ENCODE data around the gene OR2V1. TPM values are rescaled to one million over a fixed set of nuclear protein-coding genes. Genes with fewer than 3 reads are reported as not detected.
A peak's percentile ranks its signal among the peaks of the same experiment; 100 is the strongest.
"Not testable (repeated sequence)": the region's sequence is repeated elsewhere in the genome, so short reads cannot be mapped to it uniquely, and the experiment has no call there.

The OR2V1 gene
- total RNA-seq, 2 experiments from 2014 or later: not detected

GRCh38 chr5:181120761-181121160, 10.2 kb downstream of the OR2V1 start:
- H3K9me3 Mint-ChIP-seq (ENCODE audit: insufficient read depth): no peaks in the 10 kb centered on the region
- no peak overlapping the region for H3K27ac Mint-ChIP-seq
- H3K4me3 Mint-ChIP-seq: no peak overlapping the region
- ChIA-PET POLR2A (no interaction called here), CTCF (no interaction called here)
- ATAC-seq: no peak
- no peaks in the 10 kb centered on the region for H3K36me3 Mint-ChIP-seq (ENCODE audit: low read depth)
- no peaks in the 10 kb centered on the region for H3K4me1 Mint-ChIP-seq (ENCODE audit: low read depth)
- no peak for DNase-seq
- peaks cover 44% of the 10 kb centered on the region for H3K27me3 Mint-ChIP-seq (ENCODE audit: low read depth)

- H3K4me3 Mint-ChIP-seq: no peak overlapping the region
- CTCF ChIA-PET: no interaction called here
- ATAC-seq: no peak
- H3K36me3 Mint-ChIP-seq (ENCODE audit: low read depth): no peaks in the 10 kb centered on the region
- no peak for DNase-seq
- POLR2A ChIA-PET: no interaction called here
- no peaks in the 10 kb centered on the region for H3K9me3 Mint-ChIP-seq (ENCODE audit: insufficient read depth)
- H3K27ac Mint-ChIP-seq: no peak overlapping the region
- peaks cover 49% of the 10 kb centered on the region for H3K27me3 Mint-ChIP-seq (ENCODE audit: low read depth)
- no peaks in the 10 kb centered on the region for H3K4me1 Mint-ChIP-seq (ENCODE audit: low read depth)
These were observed 10.7 kb downstream of the OR2V1 start for GRCh38 chr5:181120306-181120705.

GRCh38 chr5:181119105-181119504, 11.9 kb downstream of the OR2V1 start:
- no peak for ATAC-seq
- no peak for DNase-seq
- Mint-ChIP-seq H3K27me3 (ENCODE audit: low read depth) (peaks cover 60% of the 10 kb centered on the region), H3K4me3 (no peak overlapping the region), H3K36me3 (ENCODE audit: low read depth) (no peaks in the 10 kb centered on the region), H3K4me1 (ENCODE audit: low read depth) (peaks cover 2% of the 10 kb centered on the region), H3K9me3 (ENCODE audit: insufficient read depth) (no peaks in the 10 kb centered on the region), H3K27ac (no peak overlapping the region)
- CTCF ChIA-PET: no interaction called here
- POLR2A ChIA-PET: no interaction called here

- Mint-ChIP-seq H3K27me3 (ENCODE audit: low read depth) (peaks cover 62% of the 10 kb centered on the region), H3K27ac (no peak overlapping the region), H3K36me3 (ENCODE audit: low read depth) (no peaks in the 10 kb centered on the region), H3K4me1 (ENCODE audit: low read depth) (peaks cover 2% of the 10 kb centered on the region), H3K4me3 (no peak overlapping the region), H3K9me3 (ENCODE audit: insufficient read depth) (no peaks in the 10 kb centered on the region)
- POLR2A ChIA-PET: interaction anchor here (0.6 kb wide), 1 partner anchor 55 kb away, joined by 3 read pairs; no protein-coding TSS in a partner anchor
- ATAC-seq: no peak
- CTCF ChIA-PET: interaction anchor here (0.6 kb wide), 1 partner anchor 52 kb away, joined by 4 read pairs; no protein-coding TSS in a partner anchor
- DNase-seq: no peak
These were observed 12.6 kb downstream of the OR2V1 start for GRCh38 chr5:181118369-181118768.

- Mint-ChIP-seq H3K27me3 (ENCODE audit: low read depth) (peaks cover 48% of the 10 kb centered on the region), H3K36me3 (ENCODE audit: low read depth) (no peaks in the 10 kb centered on the region), H3K27ac (no peak overlapping the region), H3K4me3 (no peak overlapping the region), H3K9me3 (ENCODE audit: insufficient read depth) (no peaks in the 10 kb centered on the region), H3K4me1 (ENCODE audit: low read depth) (peaks cover 2% of the 10 kb centered on the region)
- peak; percentile 19 for DNase-seq
- ChIA-PET POLR2A (no interaction called here), CTCF (no interaction called here)
- ATAC-seq: no peak
These were observed 15.9 kb downstream of the OR2V1 start for GRCh38 chr5:181114844-181115778.

GRCh38 chr5:181114284-181114843, 16.6 kb downstream of the OR2V1 start:
- Mint-ChIP-seq H3K4me1 (ENCODE audit: low read depth) (peaks cover 2% of the 10 kb centered on the region), H3K4me3 (no peak overlapping the region), H3K9me3 (ENCODE audit: insufficient read depth) (no peaks in the 10 kb centered on the region), H3K36me3 (ENCODE audit: low read depth) (no peaks in the 10 kb centered on the region), H3K27me3 (ENCODE audit: low read depth) (peaks cover 46% of the 10 kb centered on the region), H3K27ac (no peak overlapping the region)
- ChIA-PET POLR2A (no interaction called here), CTCF (no interaction called here)
- DNase-seq: no peak
- ATAC-seq: no peak

GRCh38 chr5:181113572-181113971, 17.4 kb downstream of the OR2V1 start:
- H3K4me1 Mint-ChIP-seq (ENCODE audit: low read depth); CTCF ChIA-PET; POLR2A ChIA-PET; H3K9me3 Mint-ChIP-seq (ENCODE audit: insufficient read depth); H3K4me3 Mint-ChIP-seq; ATAC-seq; DNase-seq; H3K27ac Mint-ChIP-seq; H3K36me3 Mint-ChIP-seq (ENCODE audit: low read depth): not testable (repeated sequence)
- peaks cover 44% of the 10 kb centered on the region for H3K27me3 Mint-ChIP-seq (ENCODE audit: low read depth)

- POLR2A ChIA-PET: no interaction called here
- ATAC-seq (no peak), DNase-seq (no peak)
- Mint-ChIP-seq H3K9me3 (ENCODE audit: insufficient read depth) (no peaks in the 10 kb centered on the region), H3K27me3 (ENCODE audit: low read depth) (peaks cover 41% of the 10 kb centered on the region), H3K36me3 (ENCODE audit: low read depth) (no peaks in the 10 kb centered on the region), H3K4me3 (no peak overlapping the region), H3K27ac (no peak overlapping the region), H3K4me1 (ENCODE audit: low read depth) (peaks cover 2% of the 10 kb centered on the region)
- CTCF ChIA-PET: no interaction called here
These were observed 18.5 kb downstream of the OR2V1 start for GRCh38 chr5:181112476-181112875.

GRCh38 chr5:181111010-181111409, 20.0 kb downstream of the OR2V1 start:
- ATAC-seq (no peak), DNase-seq (no peak)
- Mint-ChIP-seq H3K36me3 (ENCODE audit: low read depth) (no peaks in the 10 kb centered on the region), H3K9me3 (ENCODE audit: insufficient read depth) (no peaks in the 10 kb centered on the region), H3K27me3 (ENCODE audit: low read depth) (peaks cover 31% of the 10 kb centered on the region), H3K4me3 (no peak overlapping the region), H3K4me1 (ENCODE audit: low read depth) (peaks cover 2% of the 10 kb centered on the region), H3K27ac (no peak overlapping the region)
- POLR2A ChIA-PET: no interaction called here
- CTCF ChIA-PET: no interaction called here

- CTCF ChIA-PET: no interaction called here
- no peak overlapping the region for H3K4me3 Mint-ChIP-seq
- POLR2A ChIA-PET: no interaction called here
- peaks cover under 1% of the 10 kb centered on the region for H3K4me1 Mint-ChIP-seq (ENCODE audit: low read depth)
- no peaks in the 10 kb centered on the region for H3K9me3 Mint-ChIP-seq (ENCODE audit: insufficient read depth)
- peaks cover 30% of the 10 kb centered on the region for H3K27me3 Mint-ChIP-seq (ENCODE audit: low read depth)
- DNase-seq: no peak
- no peak overlapping the region for H3K27ac Mint-ChIP-seq
- ATAC-seq: no peak
- H3K36me3 Mint-ChIP-seq (ENCODE audit: low read depth): no peaks in the 10 kb centered on the region
These were observed 21.4 kb downstream of the OR2V1 start for GRCh38 chr5:181109489-181110013.

GRCh38 chr5:181108578-181109165, 22.3 kb downstream of the OR2V1 start:
- no peaks in the 10 kb centered on the region for H3K9me3 Mint-ChIP-seq (ENCODE audit: insufficient read depth)
- H3K4me1 Mint-ChIP-seq (ENCODE audit: low read depth): peaks cover 6% of the 10 kb centered on the region
- DNase-seq: no peak
- H3K27me3 Mint-ChIP-seq (ENCODE audit: low read depth): peaks cover 30% of the 10 kb centered on the region
- ChIA-PET POLR2A (no interaction called here), CTCF (no interaction called here)
- no peak overlapping the region for H3K27ac Mint-ChIP-seq
- no peak overlapping the region for H3K4me3 Mint-ChIP-seq
- ATAC-seq: no peak
- H3K36me3 Mint-ChIP-seq (ENCODE audit: low read depth): peaks cover 2% of the 10 kb centered on the region

GRCh38 chr5:181107699-181108098, 23.3 kb downstream of the OR2V1 start:
- Mint-ChIP-seq H3K9me3 (ENCODE audit: insufficient read depth) (no peaks in the 10 kb centered on the region), H3K4me3 (no peak overlapping the region), H3K36me3 (ENCODE audit: low read depth) (peaks cover 2% of the 10 kb centered on the region), H3K27ac (no peak overlapping the region), H3K4me1 (ENCODE audit: low read depth) (peaks cover 6% of the 10 kb centered on the region), H3K27me3 (ENCODE audit: low read depth) (peaks cover 30% of the 10 kb centered on the region)
- ChIA-PET CTCF (no interaction called here), POLR2A (no interaction called here)
- no peak for ATAC-seq
- no peak for DNase-seq
